ENCODE measurements around the gene EIF5A2.
A peak's percentile ranks its signal among the peaks of the same experiment; 100 is the strongest.
"Not testable (repeated sequence)": the region's sequence is repeated elsewhere in the genome, so short reads cannot be mapped to it uniquely, and the experiment has no call there.

The EIF5A2 gene

GRCh38 chr3:170908235-170909116 lies at the start of gene EIF5A2:
TSS of gene EIF5A2 (minus strand) at chr3:170908637. CDS start at chr3:170907806, 831 bp downstream.
- DNase-seq (ENCODE audit: low spot score): peak; percentile 98
- FAIRE-seq: no peak

GRCh38 chr3:170956647-170957046 lies 48.2 kb upstream of the EIF5A2 start:
- DNase-seq (ENCODE audit: low spot score): no peak
- FAIRE-seq: no peak

GRCh38 chr3:170953736-170954135 lies 45.3 kb upstream of the EIF5A2 start:
- no peak for FAIRE-seq
- DNase-seq (ENCODE audit: low spot score): no peak

GRCh38 chr3:170953229-170953628 lies 44.8 kb upstream of the EIF5A2 start:
- DNase-seq (ENCODE audit: low spot score) (no peak), FAIRE-seq (no peak)

GRCh38 chr3:170949211-170949610 lies 40.8 kb upstream of the EIF5A2 start:
- no peak for DNase-seq (ENCODE audit: low spot score)

GRCh38 chr3:170947018-170947769 lies 38.8 kb upstream of the EIF5A2 start:
- FAIRE-seq (no peak), DNase-seq (ENCODE audit: low spot score) (no peak)

More at GRCh38 chr3:170949211-170949610, 40.8 kb upstream of the EIF5A2 start:
- FAIRE-seq: no peak

- FAIRE-seq (no peak), DNase-seq (ENCODE audit: low spot score) (no peak)
Measured at GRCh38 chr3:170942011-170942410, 33.6 kb upstream of the EIF5A2 start.

- DNase-seq (ENCODE audit: low spot score): no peak
- no peak for FAIRE-seq
Measured at GRCh38 chr3:170941551-170941950, 33.1 kb upstream of the EIF5A2 start.

- not testable (repeated sequence) for FAIRE-seq; DNase-seq (ENCODE audit: low spot score)
Measured at GRCh38 chr3:170933039-170933438, 24.6 kb upstream of the EIF5A2 start.

- not testable (repeated sequence) for FAIRE-seq; DNase-seq (ENCODE audit: low spot score)
Measured at GRCh38 chr3:170923553-170923952, 15.1 kb upstream of the EIF5A2 start.

- DNase-seq (ENCODE audit: low spot score) (no peak), FAIRE-seq (no peak)
Measured at GRCh38 chr3:170918715-170919114, 10.3 kb upstream of the EIF5A2 start.

GRCh38 chr3:170914690-170915089 lies 6.3 kb upstream of the EIF5A2 start:
- no peak for DNase-seq (ENCODE audit: low spot score)
- FAIRE-seq: no peak

- FAIRE-seq (no peak), DNase-seq (ENCODE audit: low spot score) (no peak)
Measured at GRCh38 chr3:170914212-170914611, 5.8 kb upstream of the EIF5A2 start.

- no peak for FAIRE-seq
Measured at GRCh38 chr3:170911051-170911450, 2.6 kb upstream of the EIF5A2 start.

GRCh38 chr3:170910542-170910941 lies 2.1 kb upstream of the EIF5A2 start:
- FAIRE-seq: no peak
- DNase-seq (ENCODE audit: low spot score): no peak

More at GRCh38 chr3:170911051-170911450, 2.6 kb upstream of the EIF5A2 start:
- no peak for DNase-seq (ENCODE audit: low spot score)

GRCh38 chr3:170909129-170909903 lies 879 bp upstream of the EIF5A2 start:
- DNase-seq (ENCODE audit: low spot score) (peak; percentile 57), FAIRE-seq (no peak)

GRCh38 chr3:170907637-170908234 lies 701 bp downstream of the EIF5A2 start:
- FAIRE-seq (no peak), DNase-seq (ENCODE audit: low spot score) (peak; percentile 26)

- no peak for DNase-seq (ENCODE audit: low spot score)
- FAIRE-seq: no peak
Measured at GRCh38 chr3:170905862-170906261, 2.6 kb downstream of the EIF5A2 start.

- DNase-seq (ENCODE audit: low spot score) (no peak), FAIRE-seq (no peak)
Measured at GRCh38 chr3:170903123-170903522, 5.3 kb downstream of the EIF5A2 start.

GRCh38 chr3:170899455-170899854 lies 9.0 kb downstream of the EIF5A2 start:
- DNase-seq (ENCODE audit: low spot score) (no peak), FAIRE-seq (no peak)

GRCh38 chr3:170897978-170898377 lies 10.5 kb downstream of the EIF5A2 start:
- FAIRE-seq (no peak), DNase-seq (ENCODE audit: low spot score) (no peak)

Measured in urothelium cell line (cell line).